Activated T-helper 2 cell treated with anti-CD3 and anti-CD28 coated beads, Interferon-gamma antibody, Interleukin-2, Interleukin-4, amounts not matched to agents 10 μg/mL and 5 μg/mL and 100 μg/mL, durations not matched to agents 14 hours and 24 hours and 36 hours (primary cell): Measurements from ENCODE around the gene SETMAR. TPM values are rescaled to one million over a fixed set of nuclear protein-coding genes. Genes with fewer than 3 reads are reported as not detected.
"Not testable (repeated sequence)": the region's sequence is repeated elsewhere in the genome, so short reads cannot be mapped to it uniquely, and the experiment has no call there.

Experiments used
- DNase-seq: peaks from one replicate; pipeline ENCODE4 v3.0.0; 2021; ENCODE audit warnings: low spot score
- H3K27ac Mint-ChIP-seq: one replicate; pipeline ENCODE4 v1.8.0; 2021; ENCODE audit warnings: mixed read lengths
- H3K27me3 Mint-ChIP-seq: one replicate; pipeline ENCODE4 v1.8.0; 2021; ENCODE audit warnings: low read depth, mixed read lengths
- H3K36me3 Mint-ChIP-seq: one replicate; pipeline ENCODE4 v1.8.0; 2021; ENCODE audit warnings: low read depth, mixed read lengths
- H3K4me1 Mint-ChIP-seq: one replicate; pipeline ENCODE4 v1.8.0; 2021; ENCODE audit warnings: low read depth, mixed read lengths
- H3K4me3 Mint-ChIP-seq: one replicate; pipeline ENCODE4 v1.8.0; 2021; ENCODE audit warnings: low read depth, mild to moderate bottlenecking, moderate library complexity, mixed read lengths
- H3K9me3 Mint-ChIP-seq: one replicate; pipeline ENCODE4 v1.8.0; 2021; ENCODE audit warnings: mixed read lengths
- intact Hi-C: fragments of 100-400 bp; cut with micrococcal nuclease; formaldehyde crosslinking; loops from one replicate; pipeline ENCODE4 v1.15.1; 2023
- total RNA-seq: library from RNA; stranded (reverse); gene quantifications from 2 replicates; pipeline ENCODE4 v1.2.3, GENCODE V29; 2022

SETMAR gene
- total RNA-seq, 1 donor from 2014 or later = 16.0 TPM

DNA sequence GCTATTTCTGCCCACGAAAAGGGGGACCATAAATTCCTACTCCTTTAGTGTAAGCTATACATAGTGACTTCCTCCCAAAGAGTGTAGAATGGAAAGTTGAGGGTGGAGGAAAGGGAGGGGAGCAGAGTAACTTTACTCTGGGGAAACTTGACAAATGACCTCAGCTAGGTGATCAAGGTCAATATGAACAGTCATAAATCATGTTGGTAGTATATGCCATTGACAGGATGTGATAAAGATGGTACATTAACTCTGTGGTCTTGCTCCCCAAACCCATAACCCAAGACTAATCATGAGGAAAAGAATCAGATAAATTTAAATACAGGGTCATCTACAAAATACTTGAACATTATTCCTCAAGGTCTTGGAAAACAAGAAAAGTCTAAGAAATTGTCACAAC lies 18.6 kb downstream of the SETMAR start:
- no peaks in the 10 kb centered on the region for H3K27me3 Mint-ChIP-seq
- no peak overlapping the region for H3K4me3 Mint-ChIP-seq
- peaks cover 3% of the 10 kb centered on the region for H3K36me3 Mint-ChIP-seq
- DNase-seq = no peak
- no peak overlapping the region for H3K27ac Mint-ChIP-seq
- H3K4me1 Mint-ChIP-seq = no peaks in the 10 kb centered on the region
- H3K9me3 Mint-ChIP-seq = no peaks in the 10 kb centered on the region
- intact Hi-C loops = no loop called here

- intact Hi-C loops = no loop called here
- Mint-ChIP-seq H3K9me3 (peaks cover 4% of the 10 kb centered on the region), H3K4me3 (no peak overlapping the region), H3K27ac (no peak overlapping the region), H3K36me3 (no peaks in the 10 kb centered on the region), H3K4me1 (no peaks in the 10 kb centered on the region), H3K27me3 (no peaks in the 10 kb centered on the region)
- no peak for DNase-seq
These were observed 19.5 kb downstream of the SETMAR start for GRCh38 chr3:4322635-4323034.

DNA sequence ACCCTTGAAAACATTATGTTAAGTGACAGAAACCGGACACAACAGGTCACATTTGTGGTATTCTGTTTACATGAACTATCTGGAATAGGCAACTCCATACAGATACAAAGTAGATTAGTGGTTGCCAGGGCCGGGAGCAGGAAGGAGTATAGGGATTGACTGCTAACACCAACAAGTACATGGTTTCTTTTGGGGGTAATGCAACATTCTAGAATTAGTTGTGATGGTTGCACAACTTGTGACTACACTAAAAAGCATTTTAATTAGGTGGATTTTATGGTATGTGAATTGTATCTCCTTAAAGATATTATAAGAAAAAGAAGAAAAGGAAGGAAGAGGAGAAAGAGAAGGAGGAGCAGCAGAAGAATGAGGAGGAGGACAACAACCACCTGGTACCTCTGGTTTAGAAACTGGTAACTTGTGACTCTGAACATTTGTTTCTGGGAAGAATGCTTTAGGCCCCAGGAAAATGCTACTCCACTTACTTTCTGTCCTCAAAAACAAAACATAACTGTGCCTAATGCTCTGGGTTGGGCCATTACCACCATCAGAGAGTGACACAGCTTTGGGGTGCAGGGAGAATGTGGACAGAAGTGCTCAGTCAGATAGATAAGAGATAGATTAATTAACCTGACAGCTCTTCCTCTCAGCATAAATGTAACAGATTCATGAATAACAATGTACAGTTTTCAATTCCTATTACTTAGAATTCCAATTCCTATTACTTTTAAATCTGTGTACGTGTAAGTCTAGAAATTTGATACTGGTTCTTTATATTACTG lies 20.3 kb downstream of the SETMAR start:
- Mint-ChIP-seq H3K4me1 (no peaks in the 10 kb centered on the region), H3K27ac (no peak overlapping the region), H3K27me3 (no peaks in the 10 kb centered on the region), H3K9me3 (peaks cover 5% of the 10 kb centered on the region), H3K4me3 (no peak overlapping the region), H3K36me3 (peaks cover under 1% of the 10 kb centered on the region)
- intact Hi-C loops = no loop called here
- DNase-seq = no peak

DNA sequence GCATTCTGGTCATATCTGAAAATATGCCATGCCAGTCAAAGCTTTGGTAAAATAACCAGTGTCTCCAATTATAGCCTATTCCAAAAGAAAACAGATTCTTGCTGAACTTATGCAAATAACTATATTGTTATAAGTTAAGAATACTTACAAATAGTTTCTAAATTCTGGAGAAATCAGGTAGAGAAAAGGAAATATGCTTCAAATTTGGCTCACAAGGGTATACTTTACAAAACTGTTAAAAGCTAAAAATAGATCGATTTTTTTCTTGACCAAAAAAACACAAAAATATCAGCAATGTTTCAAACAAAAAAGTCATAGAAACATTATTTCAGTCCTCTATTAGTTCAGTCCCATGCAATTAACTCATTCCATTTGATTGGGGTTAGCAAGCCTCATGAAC lies 23.7 kb downstream of the SETMAR start:
- Mint-ChIP-seq H3K27me3 (no peaks in the 10 kb centered on the region), H3K36me3 (peaks cover 3% of the 10 kb centered on the region), H3K27ac (no peak overlapping the region), H3K4me1 (no peaks in the 10 kb centered on the region), H3K9me3 (peaks cover 21% of the 10 kb centered on the region), H3K4me3 (no peak overlapping the region)
- DNase-seq = no peak
- intact Hi-C loops = no loop called here

- H3K4me1 Mint-ChIP-seq, H3K36me3 Mint-ChIP-seq, H3K4me3 Mint-ChIP-seq, H3K27ac Mint-ChIP-seq, intact Hi-C loops, H3K27me3 Mint-ChIP-seq, DNase-seq: not testable (repeated sequence)
- peaks cover 21% of the 10 kb centered on the region for H3K9me3 Mint-ChIP-seq
These were observed 26.6 kb downstream of the SETMAR start for GRCh38 chr3:4329806-4330205.

DNA sequence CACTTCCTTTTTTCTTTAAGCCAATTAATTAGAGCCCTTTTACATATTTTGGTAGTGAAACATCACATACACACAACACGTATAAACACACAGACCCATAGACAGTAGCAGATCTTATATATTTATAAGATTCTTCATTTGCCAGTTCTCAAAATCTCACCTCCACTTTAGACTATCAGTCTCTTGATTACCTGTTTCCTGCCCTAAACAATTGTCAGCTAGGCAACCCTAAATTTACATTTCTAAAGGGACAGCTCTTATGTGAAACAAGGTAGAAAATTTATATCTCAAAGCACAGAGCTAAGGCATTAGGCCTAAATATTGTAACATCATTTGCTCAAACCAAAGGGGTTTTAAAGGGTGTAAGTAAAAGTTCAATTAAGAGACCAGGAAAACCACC lies 28.9 kb downstream of the SETMAR start:
- Mint-ChIP-seq H3K9me3 (peaks cover 19% of the 10 kb centered on the region), H3K27ac (no peak overlapping the region), H3K36me3 (peaks cover 3% of the 10 kb centered on the region), H3K4me3 (no peak overlapping the region), H3K27me3 (peaks cover under 1% of the 10 kb centered on the region), H3K4me1 (no peaks in the 10 kb centered on the region)
- DNase-seq = no peak
- intact Hi-C loops = no loop called here

DNA sequence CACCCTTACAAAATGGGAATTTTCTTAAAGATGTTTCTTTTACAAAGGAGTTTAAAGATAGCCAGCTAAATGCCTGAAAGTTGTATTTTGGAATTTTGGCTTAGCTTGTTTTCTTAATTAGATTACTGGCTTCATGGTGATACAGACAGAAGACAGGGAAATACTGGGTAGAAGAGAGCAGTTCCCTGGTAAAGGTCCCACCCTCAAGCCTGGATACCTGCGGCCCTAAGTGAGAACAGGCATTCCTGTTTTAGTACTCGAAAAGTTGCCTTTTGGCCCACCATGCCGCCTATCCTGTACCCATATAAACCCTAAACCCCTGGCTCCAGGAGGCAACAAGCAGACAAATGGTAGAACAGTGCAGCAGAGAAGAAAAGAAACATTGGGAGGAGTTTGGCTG lies 29.4 kb downstream of the SETMAR start:
- no peak overlapping the region for H3K27ac Mint-ChIP-seq
- H3K4me1 Mint-ChIP-seq = no peaks in the 10 kb centered on the region
- H3K36me3 Mint-ChIP-seq = peaks cover 3% of the 10 kb centered on the region
- DNase-seq = no peak
- peaks cover 18% of the 10 kb centered on the region for H3K9me3 Mint-ChIP-seq
- H3K27me3 Mint-ChIP-seq = peaks cover 3% of the 10 kb centered on the region
- intact Hi-C loops = no loop called here
- no peak overlapping the region for H3K4me3 Mint-ChIP-seq

DNA sequence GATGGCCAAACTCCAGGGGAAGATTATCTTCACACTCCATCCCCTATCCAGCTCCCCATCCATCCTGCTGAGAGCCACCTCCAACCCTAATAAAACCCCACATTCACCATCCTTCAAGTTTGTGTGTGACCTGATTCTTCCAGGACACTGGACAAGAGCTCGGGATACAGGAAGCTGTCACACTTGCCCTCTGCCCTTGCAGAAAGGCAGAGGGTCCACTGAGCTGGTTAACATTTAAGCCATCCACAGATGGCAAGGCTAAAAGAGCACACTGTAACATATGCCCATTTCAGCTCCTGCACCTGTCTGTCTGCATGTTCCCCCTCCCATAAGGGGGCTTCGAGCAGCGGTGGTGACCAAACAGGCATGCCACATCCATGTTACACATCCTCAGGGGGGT lies 29.8 kb downstream of the SETMAR start:
- peaks cover 18% of the 10 kb centered on the region for H3K9me3 Mint-ChIP-seq
- DNase-seq = no peak
- intact Hi-C loops = no loop called here
- H3K36me3 Mint-ChIP-seq = peaks cover 3% of the 10 kb centered on the region
- H3K4me3 Mint-ChIP-seq = no peak overlapping the region
- H3K27me3 Mint-ChIP-seq = peaks cover 3% of the 10 kb centered on the region
- H3K27ac Mint-ChIP-seq = no peak overlapping the region
- no peaks in the 10 kb centered on the region for H3K4me1 Mint-ChIP-seq

- Mint-ChIP-seq H3K27ac (no peak overlapping the region), H3K4me3 (no peak overlapping the region), H3K9me3 (peaks cover 8% of the 10 kb centered on the region), H3K27me3 (peaks cover 5% of the 10 kb centered on the region), H3K4me1 (no peaks in the 10 kb centered on the region), H3K36me3 (no peaks in the 10 kb centered on the region)
- intact Hi-C loops = no loop called here
- DNase-seq = no peak
These were observed 31.4 kb downstream of the SETMAR start for GRCh38 chr3:4334548-4334947.

GRCh38 chr3:4335840-4336562 lies 32.8 kb downstream of the SETMAR start:
- Mint-ChIP-seq H3K9me3 (no peaks in the 10 kb centered on the region), H3K4me3 (no peak overlapping the region), H3K4me1 (peaks cover 5% of the 10 kb centered on the region), H3K27ac (no peak overlapping the region), H3K36me3 (no peaks in the 10 kb centered on the region), H3K27me3 (peaks cover 5% of the 10 kb centered on the region)
- intact Hi-C loops = no loop called here
- DNase-seq = no peak

DNA sequence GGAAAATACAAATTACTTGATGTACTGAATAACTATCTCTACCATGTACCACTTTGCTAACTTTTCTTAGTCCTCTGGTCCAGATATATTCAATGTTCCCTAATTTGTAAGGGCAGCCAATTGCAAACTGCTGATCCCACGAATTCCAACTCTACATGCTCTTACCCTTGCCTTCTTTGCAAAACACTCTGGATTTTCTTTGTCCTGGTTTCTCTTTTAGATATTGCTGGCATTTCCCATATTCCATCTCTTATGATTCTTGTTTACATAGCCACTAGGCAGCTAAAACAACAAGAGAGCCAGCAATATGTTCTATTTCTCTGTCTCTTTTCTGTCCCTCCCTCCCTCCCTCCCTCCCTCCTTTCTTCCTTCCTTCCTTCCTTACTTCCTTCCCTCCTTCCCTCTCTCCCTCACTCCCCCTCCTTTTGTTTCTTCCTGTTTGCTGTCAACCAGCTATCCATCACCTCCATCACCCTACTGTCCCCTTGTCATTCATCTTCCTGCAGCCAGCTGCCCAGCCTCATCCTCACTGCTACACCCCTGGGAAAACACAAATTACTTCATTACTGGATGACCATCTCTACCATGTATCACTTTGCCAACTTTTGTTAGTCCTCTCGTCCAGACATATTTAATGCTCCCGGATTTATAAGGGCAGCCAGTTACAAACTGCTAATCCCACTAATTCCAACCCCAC lies 33.8 kb downstream of the SETMAR start:
- intact Hi-C loops = no loop called here
- H3K4me1 Mint-ChIP-seq = peaks cover 5% of the 10 kb centered on the region

GRCh38 chr3:4338751-4339150 lies 35.6 kb downstream of the SETMAR start:
- Mint-ChIP-seq H3K4me3 (no peak overlapping the region), H3K27me3 (peaks cover 5% of the 10 kb centered on the region), H3K27ac (no peak overlapping the region), H3K9me3 (no peaks in the 10 kb centered on the region), H3K36me3 (no peaks in the 10 kb centered on the region), H3K4me1 (peaks cover 5% of the 10 kb centered on the region)
- intact Hi-C loops = no loop called here
- no peak for DNase-seq

More for the DNA sequence above, 33.8 kb downstream of the SETMAR start:
- H3K27me3 Mint-ChIP-seq = peaks cover 5% of the 10 kb centered on the region
- DNase-seq = no peak
- no peaks in the 10 kb centered on the region for H3K9me3 Mint-ChIP-seq
- H3K4me3 Mint-ChIP-seq = no peak overlapping the region
- H3K36me3 Mint-ChIP-seq = no peaks in the 10 kb centered on the region
- no peak overlapping the region for H3K27ac Mint-ChIP-seq

- Mint-ChIP-seq H3K4me1 (peaks cover 5% of the 10 kb centered on the region), H3K4me3 (no peak overlapping the region), H3K27me3 (peaks cover 5% of the 10 kb centered on the region)
These were observed 36.9 kb downstream of the SETMAR start for GRCh38 chr3:4340077-4340410.

More at GRCh38 chr3:4340077-4340410, 36.9 kb downstream of the SETMAR start:
- Mint-ChIP-seq H3K27ac (no peak overlapping the region), H3K9me3 (no peaks in the 10 kb centered on the region), H3K36me3 (no peaks in the 10 kb centered on the region)
- DNase-seq = no peak
- intact Hi-C loops = no loop called here
